Osteoblast (primary cell): Measurements from ENCODE around the gene USP3. TPM values are rescaled to one million over a fixed set of nuclear protein-coding genes. Genes with fewer than 3 reads are reported as not detected.

Experiments
- DNase-seq: peaks from one replicate; pipeline ENCODE4 v3.0.0; 2011; ENCODE audit warnings: low spot score, mixed read lengths; ENCODE audit not compliant: insufficient read length; ENCODE audit errors: missing footprints
- H2AFZ ChIP-seq: 2 replicates; pipeline ENCODE4 v1.6.0; 2011; ENCODE audit warnings: mild to moderate bottlenecking, low read length
- H3K27ac ChIP-seq: 2 replicates; pipeline ENCODE4 v1.5.1; 2011; ENCODE audit warnings: mild to moderate bottlenecking, low read depth, low read length, moderate library complexity
- H3K27me3 ChIP-seq: 2 replicates; pipeline ENCODE4 v1.6.0; 2012; ENCODE audit warnings: mild to moderate bottlenecking, control low read depth, inconsistent platforms, low read length, moderate library complexity; ENCODE audit not compliant: insufficient read depth
- H3K36me3 ChIP-seq: 2 replicates; pipeline ENCODE4 v1.5.1; 2011; ENCODE audit warnings: mild to moderate bottlenecking, low read length, control low read depth, moderate library complexity; ENCODE audit not compliant: insufficient read depth
- H3K4me1 ChIP-seq: 2 replicates; pipeline ENCODE4 v1.5.1; 2011; ENCODE audit warnings: mild to moderate bottlenecking, low read length, control low read depth, moderate library complexity; ENCODE audit not compliant: insufficient read depth
- H3K4me2 ChIP-seq: 2 replicates; pipeline ENCODE4 v1.6.0; 2011; ENCODE audit warnings: mild to moderate bottlenecking, low read length; ENCODE audit not compliant: insufficient read depth
- H3K4me3 ChIP-seq: fragments of 200-600 bp; sonication (generic); 3 replicates; pipeline ENCODE4 v1.5.1; 2012; ENCODE audit warnings: mild to moderate bottlenecking, low read length, inconsistent platforms; ENCODE audit not compliant: insufficient read depth
- H3K79me2 ChIP-seq: 2 replicates; pipeline ENCODE4 v1.6.0; 2012; ENCODE audit warnings: mild to moderate bottlenecking, low read length, control low read depth, inconsistent platforms; ENCODE audit not compliant: insufficient read depth
- H3K9me3 ChIP-seq: 2 replicates; pipeline ENCODE4 v1.5.1; 2011; ENCODE audit warnings: low read depth, low read length, control low read depth
- H4K20me1 ChIP-seq: 2 replicates; pipeline ENCODE4 v1.6.0; 2012; ENCODE audit warnings: mild to moderate bottlenecking, low read length, control low read depth; ENCODE audit not compliant: insufficient read depth
- total RNA-seq: library from RNA; depleted of rRNA; stranded (reverse); fragments of >200 nt; gene quantifications from 2 replicates; pipeline ENCODE4 v1.2.3, GENCODE V29; 2012
- TF ChIP-seq, protein P1 (sequence below): IDR thresholded peaks from 2 replicates; pipeline ENCODE4 v1.5.1; 2011; ENCODE audit warnings: mild to moderate bottlenecking, low read depth, low read length, moderate library complexity; ENCODE audit errors: extremely low read depth

The USP3 gene, protein sequence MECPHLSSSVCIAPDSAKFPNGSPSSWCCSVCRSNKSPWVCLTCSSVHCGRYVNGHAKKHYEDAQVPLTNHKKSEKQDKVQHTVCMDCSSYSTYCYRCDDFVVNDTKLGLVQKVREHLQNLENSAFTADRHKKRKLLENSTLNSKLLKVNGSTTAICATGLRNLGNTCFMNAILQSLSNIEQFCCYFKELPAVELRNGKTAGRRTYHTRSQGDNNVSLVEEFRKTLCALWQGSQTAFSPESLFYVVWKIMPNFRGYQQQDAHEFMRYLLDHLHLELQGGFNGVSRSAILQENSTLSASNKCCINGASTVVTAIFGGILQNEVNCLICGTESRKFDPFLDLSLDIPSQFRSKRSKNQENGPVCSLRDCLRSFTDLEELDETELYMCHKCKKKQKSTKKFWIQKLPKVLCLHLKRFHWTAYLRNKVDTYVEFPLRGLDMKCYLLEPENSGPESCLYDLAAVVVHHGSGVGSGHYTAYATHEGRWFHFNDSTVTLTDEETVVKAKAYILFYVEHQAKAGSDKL
- total RNA-seq, result 60.1 and 60.7 TPM in 2 replicates

DNA sequence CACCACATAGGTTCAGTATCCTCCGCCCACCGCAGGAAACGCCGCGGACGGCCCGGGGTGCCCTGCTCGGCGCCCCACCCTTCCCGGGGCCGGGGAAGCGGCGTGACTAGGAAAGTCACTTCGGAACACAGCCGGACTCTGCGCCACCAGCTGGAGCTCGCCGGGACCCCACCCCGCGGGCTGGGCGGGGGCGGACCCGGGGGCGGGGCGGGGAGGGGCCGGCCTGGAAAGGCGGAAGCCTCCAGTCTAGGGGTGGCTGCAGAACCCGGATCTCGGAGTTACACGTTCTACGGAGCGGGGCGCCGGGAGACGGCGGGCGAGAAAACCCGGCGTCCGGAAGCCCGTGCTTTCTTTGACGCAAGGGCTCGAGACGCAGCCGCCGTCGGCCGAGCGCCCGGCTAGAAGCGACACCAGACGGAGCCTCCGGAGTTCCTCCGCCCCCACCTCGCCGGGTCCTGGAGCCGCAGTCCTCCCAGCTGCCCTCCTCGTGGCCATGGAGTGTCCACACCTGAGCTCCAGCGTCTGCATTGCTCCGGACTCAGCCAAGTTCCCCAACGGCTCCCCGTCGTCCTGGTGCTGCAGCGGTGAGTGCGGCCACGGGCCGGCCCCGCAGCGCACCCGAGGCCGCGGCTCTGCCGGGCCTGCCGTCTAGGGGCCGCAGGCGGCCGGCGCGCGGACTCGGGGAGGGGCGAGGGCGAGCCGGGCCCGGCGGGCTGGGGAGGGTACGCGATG is at the start of gene USP3:
USP3 (plus strand) TSS at position 347 of the 732 bp plus-strand sequence; CDS start at position 494, 147 bp downstream.
- Histone ChIP-seq H3K27ac (peak within 1 kb of the TSS; percentile 100), H3K27me3 (no peaks in the 10 kb centered on the region), H3K4me3 (peak within 1 kb of the TSS; percentile 83), H3K4me2 (peak within 1 kb of the TSS; percentile 99), H3K36me3 (no peaks in the 10 kb centered on the region), H3K79me2 (peaks cover 49% of the 10 kb centered on the region), H4K20me1 (peaks cover 20% of the 10 kb centered on the region), H2AFZ (peak within 1 kb of the TSS; percentile 82), H3K9me3 (no peaks in the 10 kb centered on the region), H3K4me1 (peaks cover 57% of the 10 kb centered on the region)
- TF ChIP-seq, protein P1, sequence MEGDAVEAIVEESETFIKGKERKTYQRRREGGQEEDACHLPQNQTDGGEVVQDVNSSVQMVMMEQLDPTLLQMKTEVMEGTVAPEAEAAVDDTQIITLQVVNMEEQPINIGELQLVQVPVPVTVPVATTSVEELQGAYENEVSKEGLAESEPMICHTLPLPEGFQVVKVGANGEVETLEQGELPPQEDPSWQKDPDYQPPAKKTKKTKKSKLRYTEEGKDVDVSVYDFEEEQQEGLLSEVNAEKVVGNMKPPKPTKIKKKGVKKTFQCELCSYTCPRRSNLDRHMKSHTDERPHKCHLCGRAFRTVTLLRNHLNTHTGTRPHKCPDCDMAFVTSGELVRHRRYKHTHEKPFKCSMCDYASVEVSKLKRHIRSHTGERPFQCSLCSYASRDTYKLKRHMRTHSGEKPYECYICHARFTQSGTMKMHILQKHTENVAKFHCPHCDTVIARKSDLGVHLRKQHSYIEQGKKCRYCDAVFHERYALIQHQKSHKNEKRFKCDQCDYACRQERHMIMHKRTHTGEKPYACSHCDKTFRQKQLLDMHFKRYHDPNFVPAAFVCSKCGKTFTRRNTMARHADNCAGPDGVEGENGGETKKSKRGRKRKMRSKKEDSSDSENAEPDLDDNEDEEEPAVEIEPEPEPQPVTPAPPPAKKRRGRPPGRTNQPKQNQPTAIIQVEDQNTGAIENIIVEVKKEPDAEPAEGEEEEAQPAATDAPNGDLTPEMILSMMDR, result no peak
- DNase-seq, result peak; percentile 94

DNA sequence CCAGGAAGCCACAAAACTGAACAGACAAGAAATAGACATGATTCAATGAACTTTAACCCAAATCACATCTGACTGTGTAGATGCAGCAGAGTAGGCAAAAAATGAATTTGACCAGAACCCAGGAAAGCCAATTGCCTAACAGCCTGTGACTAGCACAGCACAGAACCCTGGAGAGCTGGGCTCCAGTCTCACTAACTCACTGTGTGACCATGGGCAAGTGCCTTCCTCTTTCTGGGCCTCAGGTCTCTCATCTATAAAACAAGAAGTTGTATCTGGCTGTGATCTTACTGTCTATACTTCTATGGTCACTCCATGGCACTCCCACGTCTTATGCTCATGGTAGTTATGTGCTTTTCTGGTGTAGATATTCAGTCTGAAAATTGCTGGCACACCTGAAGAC is 48.1 kb upstream of the USP3 start:
- no peak overlapping the region for H3K4me2 ChIP-seq

DNA sequence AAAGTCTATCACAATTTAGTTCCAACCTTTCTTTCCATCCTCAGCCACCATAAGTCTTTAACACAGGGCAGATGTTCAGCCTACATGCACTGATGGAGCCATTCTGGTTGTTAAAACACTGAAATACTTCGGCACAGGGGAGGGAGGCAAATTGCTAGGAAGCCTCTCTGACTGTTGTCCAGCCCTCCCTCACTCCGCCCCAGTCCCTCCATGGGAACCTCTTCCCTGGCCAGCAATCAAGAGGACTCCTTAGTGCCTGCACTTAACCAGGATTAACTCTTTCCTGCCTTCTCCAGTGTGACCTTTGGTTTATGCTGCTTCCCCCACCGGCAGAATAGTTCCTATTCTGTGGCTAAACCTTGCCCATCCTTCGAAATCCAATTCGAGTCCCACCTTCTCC is 47.0 kb upstream of the USP3 start:
- no peaks in the 10 kb centered on the region for H4K20me1 ChIP-seq
- H3K9me3 ChIP-seq, result no peaks in the 10 kb centered on the region
- H3K79me2 ChIP-seq, result no peaks in the 10 kb centered on the region
- DNase-seq, result no peak
- peaks cover 13% of the 10 kb centered on the region for H3K4me1 ChIP-seq
- no peak overlapping the region for H3K4me3 ChIP-seq
- TF ChIP-seq, protein P1, result no peak
- no peak overlapping the region for H3K4me2 ChIP-seq
- no peaks in the 10 kb centered on the region for H3K27me3 ChIP-seq
- H3K36me3 ChIP-seq, result no peaks in the 10 kb centered on the region
- H2AFZ ChIP-seq, result peak overlapping the region; percentile 63
- H3K27ac ChIP-seq, result no peak overlapping the region

More for the DNA sequence above, 48.1 kb upstream of the USP3 start:
- TF ChIP-seq, protein P1, result no peak
- DNase-seq, result no peak
- Histone ChIP-seq H3K27me3 (no peaks in the 10 kb centered on the region), H3K36me3 (no peaks in the 10 kb centered on the region), H3K9me3 (no peaks in the 10 kb centered on the region), H2AFZ (peak overlapping the region; percentile 50), H3K27ac (no peak overlapping the region), H3K4me1 (peaks cover 5% of the 10 kb centered on the region), H4K20me1 (no peaks in the 10 kb centered on the region), H3K4me3 (no peak overlapping the region), H3K79me2 (no peaks in the 10 kb centered on the region)

DNA sequence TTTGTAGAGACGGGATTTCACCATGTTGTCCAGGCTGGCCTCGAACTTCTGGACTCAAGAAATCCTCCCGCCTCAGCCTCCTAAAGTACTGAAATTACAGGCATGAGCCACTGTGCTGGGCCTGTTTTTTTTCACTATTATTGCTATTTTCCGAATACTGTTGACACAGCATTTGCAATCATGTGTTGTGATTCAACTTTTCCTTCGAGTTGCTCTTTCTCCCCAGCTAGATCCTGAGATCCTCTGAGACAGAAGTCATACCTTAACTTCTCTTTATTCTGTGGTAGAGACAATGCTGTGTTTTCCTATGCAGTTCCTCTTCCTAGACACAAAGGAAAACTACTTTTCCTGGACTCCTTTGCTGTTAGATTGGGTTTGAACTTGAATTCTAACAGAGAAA is 46.4 kb upstream of the USP3 start:
- no peaks in the 10 kb centered on the region for H3K9me3 ChIP-seq
- no peak overlapping the region for H3K4me3 ChIP-seq
- TF ChIP-seq, protein P1, result no peak
- H3K4me2 ChIP-seq, result no peak overlapping the region
- peaks cover 13% of the 10 kb centered on the region for H3K4me1 ChIP-seq
- H4K20me1 ChIP-seq, result no peaks in the 10 kb centered on the region
- DNase-seq, result no peak
- no peak overlapping the region for H2AFZ ChIP-seq
- no peak overlapping the region for H3K27ac ChIP-seq
- no peaks in the 10 kb centered on the region for H3K27me3 ChIP-seq
- no peaks in the 10 kb centered on the region for H3K36me3 ChIP-seq
- H3K79me2 ChIP-seq, result no peaks in the 10 kb centered on the region
